Activated naive CD8-positive, alpha-beta T cell (primary cell): Measurements from ENCODE around the gene NHLRC2.
"Not testable (repeated sequence)": the region's sequence is repeated elsewhere in the genome, so short reads cannot be mapped to it uniquely, and the experiment has no call there.

Experiments
- H3K27ac Mint-ChIP-seq: one replicate; pipeline ENCODE4 v1.8.0; 2021; ENCODE audit warnings: mixed read lengths
- H3K27me3 Mint-ChIP-seq: one replicate; pipeline ENCODE4 v1.8.0; 2021; ENCODE audit warnings: mixed read lengths
- H3K36me3 Mint-ChIP-seq: one replicate; pipeline ENCODE4 v1.8.0; 2021; ENCODE audit warnings: mixed read lengths
- H3K4me1 Mint-ChIP-seq: one replicate; pipeline ENCODE4 v1.8.0; 2021; ENCODE audit warnings: low read depth, mixed read lengths
- H3K4me3 Mint-ChIP-seq: one replicate; pipeline ENCODE4 v1.8.0; 2021; ENCODE audit warnings: mild to moderate bottlenecking, mixed read lengths
- H3K9me3 Mint-ChIP-seq: one replicate; pipeline ENCODE4 v1.8.0; 2021; ENCODE audit warnings: low read depth, mixed read lengths

NHLRC2 gene

GRCh38 chr10:113854013-113854760, at the start of gene NHLRC2, which contains the start of gene DCLRE1A:
Gene NHLRC2 (plus strand): TSS chr10:113854661. CDS start chr10:113854873, 212 bp downstream.
Gene DCLRE1A (minus strand): TSS chr10:113854082. CDS start chr10:113853182, 900 bp downstream.
- H3K9me3 Mint-ChIP-seq = no peaks in the 10 kb centered on the region
- peaks cover 6% of the 10 kb centered on the region for H3K36me3 Mint-ChIP-seq
- no peaks in the 10 kb centered on the region for H3K27me3 Mint-ChIP-seq
- H3K4me1 Mint-ChIP-seq = peaks cover 52% of the 10 kb centered on the region
- H3K4me3 Mint-ChIP-seq = peak within 1 kb of the TSS; percentile 98
- H3K27ac Mint-ChIP-seq = peak within 1 kb of the TSS; percentile 98

GRCh38 chr10:113806503-113806902, 48.0 kb upstream of the NHLRC2 start:
- H3K4me3 Mint-ChIP-seq = no peak overlapping the region
- H3K4me1 Mint-ChIP-seq = no peaks in the 10 kb centered on the region
- peaks cover 9% of the 10 kb centered on the region for H3K27me3 Mint-ChIP-seq
- H3K27ac Mint-ChIP-seq = no peak overlapping the region
- no peaks in the 10 kb centered on the region for H3K36me3 Mint-ChIP-seq
- H3K9me3 Mint-ChIP-seq = no peaks in the 10 kb centered on the region

GRCh38 chr10:113808168-113808567, 46.3 kb upstream of the NHLRC2 start:
- Mint-ChIP-seq H3K4me3 (no peak overlapping the region), H3K4me1 (no peaks in the 10 kb centered on the region), H3K27ac (no peak overlapping the region), H3K27me3 (peaks cover 16% of the 10 kb centered on the region), H3K36me3 (no peaks in the 10 kb centered on the region), H3K9me3 (no peaks in the 10 kb centered on the region)

- peaks cover 12% of the 10 kb centered on the region for H3K27me3 Mint-ChIP-seq
- not testable (repeated sequence) for H3K27ac Mint-ChIP-seq, H3K36me3 Mint-ChIP-seq, H3K9me3 Mint-ChIP-seq, H3K4me3 Mint-ChIP-seq, H3K4me1 Mint-ChIP-seq
Measured at GRCh38 chr10:113814700-113815099, 39.8 kb upstream of the NHLRC2 start.

- H3K4me1 Mint-ChIP-seq = no peaks in the 10 kb centered on the region
- no peak overlapping the region for H3K4me3 Mint-ChIP-seq
- H3K27ac Mint-ChIP-seq = no peak overlapping the region
- H3K27me3 Mint-ChIP-seq = peaks cover 4% of the 10 kb centered on the region
- no peaks in the 10 kb centered on the region for H3K36me3 Mint-ChIP-seq
- H3K9me3 Mint-ChIP-seq = no peaks in the 10 kb centered on the region
Measured at GRCh38 chr10:113819989-113820388, 34.5 kb upstream of the NHLRC2 start.

GRCh38 chr10:113820507-113820906, 34.0 kb upstream of the NHLRC2 start:
- no peak overlapping the region for H3K27ac Mint-ChIP-seq
- H3K27me3 Mint-ChIP-seq = peaks cover 4% of the 10 kb centered on the region
- no peak overlapping the region for H3K4me3 Mint-ChIP-seq
- H3K9me3 Mint-ChIP-seq = no peaks in the 10 kb centered on the region
- no peaks in the 10 kb centered on the region for H3K4me1 Mint-ChIP-seq
- H3K36me3 Mint-ChIP-seq = no peaks in the 10 kb centered on the region

GRCh38 chr10:113821306-113821705, 33.2 kb upstream of the NHLRC2 start:
- H3K4me1 Mint-ChIP-seq, H3K9me3 Mint-ChIP-seq, H3K27me3 Mint-ChIP-seq, H3K4me3 Mint-ChIP-seq, H3K36me3 Mint-ChIP-seq, H3K27ac Mint-ChIP-seq: not testable (repeated sequence)

- Mint-ChIP-seq H3K36me3 (no peaks in the 10 kb centered on the region), H3K4me3 (no peak overlapping the region), H3K27ac (no peak overlapping the region), H3K9me3 (no peaks in the 10 kb centered on the region), H3K4me1 (no peaks in the 10 kb centered on the region), H3K27me3 (peaks cover 4% of the 10 kb centered on the region)
Measured at GRCh38 chr10:113822174-113822573, 32.3 kb upstream of the NHLRC2 start.

- H3K27me3 Mint-ChIP-seq = peaks cover 4% of the 10 kb centered on the region
- no peaks in the 10 kb centered on the region for H3K9me3 Mint-ChIP-seq
- no peaks in the 10 kb centered on the region for H3K4me1 Mint-ChIP-seq
- no peaks in the 10 kb centered on the region for H3K36me3 Mint-ChIP-seq
- no peak overlapping the region for H3K4me3 Mint-ChIP-seq
- H3K27ac Mint-ChIP-seq = no peak overlapping the region
Measured at GRCh38 chr10:113823389-113823788, 31.1 kb upstream of the NHLRC2 start.

- Mint-ChIP-seq H3K4me1 (no peaks in the 10 kb centered on the region), H3K9me3 (no peaks in the 10 kb centered on the region), H3K27me3 (peaks cover 2% of the 10 kb centered on the region), H3K27ac (no peak overlapping the region), H3K4me3 (no peak overlapping the region), H3K36me3 (no peaks in the 10 kb centered on the region)
Measured at GRCh38 chr10:113825791-113826190, 28.7 kb upstream of the NHLRC2 start.

- H3K27ac Mint-ChIP-seq, H3K9me3 Mint-ChIP-seq, H3K27me3 Mint-ChIP-seq, H3K4me3 Mint-ChIP-seq, H3K4me1 Mint-ChIP-seq, H3K36me3 Mint-ChIP-seq: not testable (repeated sequence)
Measured at GRCh38 chr10:113828567-113828966, 25.9 kb upstream of the NHLRC2 start.

- Mint-ChIP-seq H3K4me3 (no peak overlapping the region), H3K36me3 (peaks cover 16% of the 10 kb centered on the region), H3K27ac (peak overlapping the region; percentile 66), H3K9me3 (no peaks in the 10 kb centered on the region), H3K27me3 (no peaks in the 10 kb centered on the region), H3K4me1 (peaks cover 8% of the 10 kb centered on the region)
Measured at GRCh38 chr10:113842171-113842570, 12.3 kb upstream of the NHLRC2 start.

GRCh38 chr10:113843972-113844485, 10.4 kb upstream of the NHLRC2 start:
- peaks cover 19% of the 10 kb centered on the region for H3K36me3 Mint-ChIP-seq
- H3K4me1 Mint-ChIP-seq = peaks cover 15% of the 10 kb centered on the region
- H3K9me3 Mint-ChIP-seq = no peaks in the 10 kb centered on the region
- no peaks in the 10 kb centered on the region for H3K27me3 Mint-ChIP-seq
- H3K4me3 Mint-ChIP-seq = no peak overlapping the region
- H3K27ac Mint-ChIP-seq = no peak overlapping the region

- Mint-ChIP-seq H3K4me1 (peaks cover 24% of the 10 kb centered on the region), H3K9me3 (no peaks in the 10 kb centered on the region), H3K4me3 (no peak overlapping the region), H3K27ac (no peak overlapping the region), H3K36me3 (peaks cover 15% of the 10 kb centered on the region), H3K27me3 (no peaks in the 10 kb centered on the region)
Measured at GRCh38 chr10:113846036-113846435, 8.4 kb upstream of the NHLRC2 start.

GRCh38 chr10:113849140-113849803, 5.2 kb upstream of the NHLRC2 start:
- no peak overlapping the region for H3K4me3 Mint-ChIP-seq
- H3K4me1 Mint-ChIP-seq = peaks cover 37% of the 10 kb centered on the region
- H3K36me3 Mint-ChIP-seq = peaks cover 11% of the 10 kb centered on the region
- H3K9me3 Mint-ChIP-seq = no peaks in the 10 kb centered on the region
- H3K27me3 Mint-ChIP-seq = no peaks in the 10 kb centered on the region
- H3K27ac Mint-ChIP-seq = no peak overlapping the region
